ACC112 (cell line): Measurements from ENCODE around the gene PPP6R3.

Experiments
- H2AFZ ChIP-seq: fragments of 200-600 bp; sonication (generic); one replicate; pipeline ENCODE4 v1.6.0; 2017; ENCODE audit warnings: antibody characterized with exemption, low read length; ENCODE audit not compliant: unreplicated experiment
- H3K27ac ChIP-seq: fragments of 200-600 bp; sonication (generic); 2 replicates; pipeline ENCODE4 v1.5.1; 2014; ENCODE audit warnings: low read depth, mild to moderate bottlenecking, antibody characterized with exemption, low read length, moderate library complexity
- H3K27me3 ChIP-seq: fragments of 200-600 bp; sonication (generic); 2 replicates; pipeline ENCODE4 v1.6.1; 2014; ENCODE audit warnings: mild to moderate bottlenecking, antibody characterized with exemption, low read length, moderate library complexity, mixed read lengths; ENCODE audit not compliant: insufficient read depth
- H3K36me3 ChIP-seq: fragments of 200-600 bp; sonication (generic); 2 replicates; pipeline ENCODE4 v1.6.1; 2016; ENCODE audit warnings: mild to moderate bottlenecking, antibody characterized with exemption, low read length, moderate library complexity, mixed read lengths; ENCODE audit not compliant: insufficient read depth
- H3K4me1 ChIP-seq: fragments of 200-600 bp; sonication (generic); one replicate; pipeline ENCODE4 v1.6.1; 2016; ENCODE audit warnings: low read length, mixed read lengths; ENCODE audit not compliant: insufficient read depth, unreplicated experiment, control insufficient read depth
- H3K4me3 ChIP-seq: fragments of 200-600 bp; sonication (generic); 2 replicates; pipeline ENCODE4 v1.5.1; 2014; ENCODE audit warnings: mild to moderate bottlenecking, low read depth, low read length
- H3K79me2 ChIP-seq: fragments of 200-600 bp; sonication (generic); one replicate; pipeline ENCODE4 v1.6.0; 2016; ENCODE audit warnings: low read length; ENCODE audit not compliant: control insufficient read depth, unreplicated experiment, insufficient read depth

The PPP6R3 gene

GRCh38 chr11:68541991-68542390, 81.4 kb downstream of the PPP6R3 start:
- H3K4me3 ChIP-seq, result no peak overlapping the region
- H3K36me3 ChIP-seq, result peaks cover 29% of the 10 kb centered on the region
- peaks cover 45% of the 10 kb centered on the region for H3K79me2 ChIP-seq
- H2AFZ ChIP-seq, result no peak overlapping the region
- no peak overlapping the region; the same call in 1 of the 2 replicates for H3K27ac ChIP-seq
- H3K27me3 ChIP-seq, result no peaks in the 10 kb centered on the region
- H3K4me1 ChIP-seq, result peaks cover 35% of the 10 kb centered on the region

- Histone ChIP-seq H3K27me3 (no peaks in the 10 kb centered on the region), H3K27ac (peak overlapping the region; percentile 56), H3K4me1 (peaks cover 36% of the 10 kb centered on the region), H3K4me3 (no peak overlapping the region), H3K79me2 (peaks cover 50% of the 10 kb centered on the region), H2AFZ (no peak overlapping the region), H3K36me3 (peaks cover 32% of the 10 kb centered on the region)
Measured at GRCh38 chr11:68542617-68543016, 82.1 kb downstream of the PPP6R3 start.

- Histone ChIP-seq H3K27ac (no peak overlapping the region), H3K36me3 (peaks cover 27% of the 10 kb centered on the region), H3K4me3 (no peak overlapping the region), H3K79me2 (peaks cover 54% of the 10 kb centered on the region), H3K4me1 (peaks cover 36% of the 10 kb centered on the region), H3K27me3 (no peaks in the 10 kb centered on the region), H2AFZ (no peak overlapping the region)
Measured at GRCh38 chr11:68543594-68543993, 83.0 kb downstream of the PPP6R3 start.

- Histone ChIP-seq H3K27ac (no peak overlapping the region), H3K36me3 (peaks cover 20% of the 10 kb centered on the region), H3K4me1 (peaks cover 36% of the 10 kb centered on the region), H3K27me3 (no peaks in the 10 kb centered on the region), H3K4me3 (no peak overlapping the region), H3K79me2 (peaks cover 51% of the 10 kb centered on the region), H2AFZ (no peak overlapping the region)
Measured at GRCh38 chr11:68545347-68545746, 84.8 kb downstream of the PPP6R3 start.

DNA sequence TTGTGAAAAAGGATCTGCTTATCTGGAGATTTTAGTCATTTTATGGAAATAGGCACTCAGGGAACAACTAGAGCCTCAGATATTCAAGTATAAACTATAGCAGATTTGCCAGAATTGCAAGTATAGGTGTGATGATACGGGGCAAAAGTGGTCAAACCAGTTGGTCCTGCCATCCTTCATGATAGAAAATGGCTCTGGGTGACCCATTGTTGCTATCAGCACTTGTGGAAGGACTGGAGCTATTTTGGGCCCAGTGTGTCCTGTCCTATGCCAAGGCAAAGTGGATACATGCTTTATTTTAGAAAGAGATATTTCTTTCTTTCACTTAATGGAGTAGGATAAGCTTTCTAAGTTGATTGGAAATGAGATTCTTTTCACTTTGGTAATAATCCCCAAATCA, 85.2 kb downstream of the PPP6R3 start:
- Histone ChIP-seq H3K4me3 (no peak overlapping the region), H3K27me3 (no peaks in the 10 kb centered on the region), H3K36me3 (peaks cover 20% of the 10 kb centered on the region), H2AFZ (no peak overlapping the region), H3K4me1 (peaks cover 36% of the 10 kb centered on the region), H3K79me2 (peaks cover 51% of the 10 kb centered on the region), H3K27ac (0 out of 2 replicates have a peak overlapping the region, but pooled peaks have one; percentile 35)

GRCh38 chr11:68546555-68546954, 86.0 kb downstream of the PPP6R3 start:
- Histone ChIP-seq H3K27ac (peak overlapping the region; percentile 35; the same call in 1 of the 2 replicates), H3K79me2 (peaks cover 51% of the 10 kb centered on the region), H3K4me1 (peaks cover 33% of the 10 kb centered on the region), H2AFZ (no peak overlapping the region), H3K4me3 (no peak overlapping the region), H3K36me3 (peaks cover 20% of the 10 kb centered on the region), H3K27me3 (no peaks in the 10 kb centered on the region)

DNA sequence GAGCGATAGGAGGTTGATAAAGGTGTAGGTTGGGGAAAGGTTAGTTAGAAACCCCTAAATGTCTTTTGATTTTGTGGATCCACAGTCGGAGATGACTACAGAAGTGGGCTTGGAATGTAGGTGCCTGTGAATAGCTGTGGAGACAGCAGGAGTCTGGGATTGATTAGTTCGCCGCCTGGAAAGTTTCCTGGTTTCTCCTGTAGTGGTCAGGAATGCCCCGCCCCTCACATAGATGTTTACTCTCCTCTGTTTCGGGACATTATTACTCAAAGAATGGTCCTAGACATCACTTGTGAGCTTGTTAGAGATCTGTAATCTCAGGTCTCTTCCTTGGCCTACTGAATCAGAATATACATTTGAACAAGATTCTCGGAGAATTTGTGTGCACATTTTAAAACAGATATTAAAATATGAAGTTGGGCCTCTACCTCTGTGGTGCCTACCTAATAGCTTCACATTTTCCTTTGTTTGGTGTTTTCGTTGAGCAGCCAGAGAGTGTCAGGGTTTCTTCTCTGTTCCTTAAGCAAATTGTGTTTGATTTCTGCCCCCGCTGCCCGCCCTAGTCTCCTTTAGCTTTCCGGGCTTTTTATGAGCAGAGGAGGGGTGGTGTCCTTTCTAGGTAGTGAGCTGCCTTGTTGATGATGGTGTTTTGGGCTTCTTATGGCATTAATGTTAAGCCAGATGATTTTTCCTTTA, 89.4 kb downstream of the PPP6R3 start:
- peaks cover 19% of the 10 kb centered on the region for H3K36me3 ChIP-seq
- H3K27ac ChIP-seq, result no peak overlapping the region
- H3K79me2 ChIP-seq, result peaks cover 45% of the 10 kb centered on the region
- no peak overlapping the region for H2AFZ ChIP-seq
- H3K4me3 ChIP-seq, result no peak overlapping the region
- H3K27me3 ChIP-seq, result no peaks in the 10 kb centered on the region
- H3K4me1 ChIP-seq, result peaks cover 14% of the 10 kb centered on the region

GRCh38 chr11:68550485-68550817, 89.9 kb downstream of the PPP6R3 start:
- Histone ChIP-seq H2AFZ (no peak overlapping the region), H3K27me3 (no peaks in the 10 kb centered on the region), H3K4me3 (no peak overlapping the region), H3K79me2 (peaks cover 40% of the 10 kb centered on the region), H3K4me1 (peaks cover 14% of the 10 kb centered on the region), H3K36me3 (peaks cover 14% of the 10 kb centered on the region), H3K27ac (no peak overlapping the region)

GRCh38 chr11:68551223-68551622, 90.7 kb downstream of the PPP6R3 start:
- H3K4me3 ChIP-seq, result no peak overlapping the region
- no peaks in the 10 kb centered on the region for H3K27me3 ChIP-seq
- H2AFZ ChIP-seq, result no peak overlapping the region
- H3K27ac ChIP-seq, result no peak overlapping the region
- H3K79me2 ChIP-seq, result peaks cover 35% of the 10 kb centered on the region
- peaks cover 8% of the 10 kb centered on the region for H3K4me1 ChIP-seq
- peaks cover 14% of the 10 kb centered on the region for H3K36me3 ChIP-seq

- Histone ChIP-seq H3K4me3 (no peak overlapping the region), H3K4me1 (peaks cover 2% of the 10 kb centered on the region), H3K79me2 (peaks cover 32% of the 10 kb centered on the region), H3K27me3 (no peaks in the 10 kb centered on the region), H3K27ac (no peak overlapping the region), H2AFZ (no peak overlapping the region), H3K36me3 (peaks cover 14% of the 10 kb centered on the region)
Measured at GRCh38 chr11:68551777-68552176, 91.2 kb downstream of the PPP6R3 start.

DNA sequence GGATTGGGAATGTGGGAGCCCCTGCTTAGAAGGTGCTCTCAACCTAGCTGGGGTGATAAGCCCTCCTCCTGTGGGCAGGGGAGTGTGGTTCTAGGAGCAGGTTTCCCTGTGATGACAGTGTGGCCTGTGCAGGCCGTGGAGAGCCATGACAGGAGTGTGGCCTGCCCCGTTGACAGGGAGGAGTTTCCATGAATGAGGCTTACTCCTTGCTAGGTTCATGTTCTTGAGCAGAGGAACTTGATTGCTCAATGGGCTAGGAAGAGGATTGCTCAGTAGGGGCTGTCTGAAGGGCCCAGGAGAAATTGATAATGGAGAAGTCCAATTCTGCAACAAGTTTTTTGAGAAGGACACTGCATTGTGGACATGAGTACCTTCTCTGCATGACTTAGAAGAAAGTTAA, 92.0 kb downstream of the PPP6R3 start:
- Histone ChIP-seq H3K27me3 (no peaks in the 10 kb centered on the region), H3K36me3 (peaks cover 10% of the 10 kb centered on the region), H3K4me1 (no peaks in the 10 kb centered on the region), H3K4me3 (no peak overlapping the region), H3K27ac (no peak overlapping the region), H2AFZ (no peak overlapping the region), H3K79me2 (peaks cover 26% of the 10 kb centered on the region)
